K562 (cell line): Measurements from ENCODE around the gene SETD3. TPM values are rescaled to one million over a fixed set of nuclear protein-coding genes. Genes with fewer than 3 reads are reported as not detected.

Experiments used
- ATAC-seq: fragments of 200-7000 bp; cut with Tn5 transposase; 3 replicates; pipeline ENCODE4 v1.9.1; 2020; ENCODE audit warnings: moderate library complexity
- BruUV-seq: library from RNA; stranded (reverse); fragments of 400-500 nt; replicated peaks from 2 replicates; lab custom pipeline; 2021; lab: Mats Ljungman, UMichigan
- CTCF ChIA-PET: fragments of 300-600 bp; formaldehyde crosslinking; extraction: SDS; loops from one replicate; lab custom pipeline; 2021; ENCODE audit warnings: low intra/inter-chr PET ratio; lab: Yijun Ruan, JAX
- POLR2A ChIA-PET: fragments of 300-600, 350-650 bp; sonication (Branson Sonifier 250); formaldehyde crosslinking; extraction: SDS; loops from one replicate; lab custom pipeline; 2021; ENCODE audit warnings: antibody characterized with exemption, inconsistent platforms; lab: Yijun Ruan, JAX
- DNase-seq, 4 experiments: peaks; one replicate each; pipeline versions ENCODE4 v3.0.0 to v3.0.0-alpha.2; 2011 to 2018; ENCODE audit warnings: low spot score in 3 of 4, mixed read lengths in 3 of 4; ENCODE audit errors: extremely low read depth in 1 of 4
- FAIRE-seq: peaks from 2 replicates; lab custom pipeline; 2011; peaks lifted over from hg19 to GRCh38; lab: Jason Lieb, UNC
- H2AFZ ChIP-seq: 2 replicates; pipeline ENCODE4 v1.6.0; 2011; ENCODE audit warnings: low read depth, low read length, control low read depth, inconsistent platforms
- H3K27ac ChIP-seq: fragments of 200-600 bp; 3 replicates; pipeline ENCODE4 v1.8.0; 2011; ENCODE audit warnings: low read depth, mild to moderate bottlenecking, control low read depth, inconsistent platforms, low read length, moderate library complexity, mixed read lengths; ENCODE audit errors: extremely low read depth
- H3K27me3 ChIP-seq, 2 experiments: fragments of 300-600 bp in 1 of 2; 2 replicates in 1 of 2; 3 replicates in 1 of 2; pipeline versions ENCODE4 v1.6.0 to v1.8.0; 2011; ENCODE audit warnings: inconsistent platforms in 2 of 2, low read length in 2 of 2, mild to moderate bottlenecking in 1 of 2, mixed read lengths in 1 of 2, moderate library complexity in 1 of 2; ENCODE audit not compliant: control insufficient read depth in 2 of 2, insufficient read depth in 2 of 2
- H3K36me3 ChIP-seq: fragments of 300-600 bp; 3 replicates; pipeline ENCODE4 v1.8.0; 2011; ENCODE audit warnings: mild to moderate bottlenecking, low read length, inconsistent platforms; ENCODE audit not compliant: control insufficient read depth, insufficient read depth
- H3K4me1 ChIP-seq, 2 experiments: fragments of 200-600 bp in 1 of 2; replicated peaks in 1 of 2; 2 replicates in 1 of 2; 3 replicates in 1 of 2; pipeline versions ENCODE4 v1.5.1 to v1.8.0; 2011; ENCODE audit warnings: inconsistent platforms in 2 of 2, low read length in 2 of 2, mild to moderate bottlenecking in 1 of 2, mixed read lengths in 1 of 2, moderate library complexity in 1 of 2; ENCODE audit not compliant: control insufficient read depth in 2 of 2, insufficient read depth in 2 of 2
- H3K4me2 ChIP-seq: 2 replicates; pipeline ENCODE4 v1.6.1; 2011; ENCODE audit warnings: low read length, control low read depth, inconsistent platforms, mixed read lengths; ENCODE audit not compliant: insufficient read depth
- H3K4me3 ChIP-seq: fragments of 200-600 bp; sonication (generic), shearing (Covaris generic); 2 replicates; pipeline ENCODE4 v1.5.1; 2016; ENCODE audit warnings: control low read depth, inconsistent platforms
- H3K79me2 ChIP-seq: fragments of 200-600 bp; 3 replicates; pipeline ENCODE4 v1.8.0; 2011; ENCODE audit warnings: low read length, inconsistent platforms; ENCODE audit not compliant: control insufficient read depth, insufficient read depth
- H3K9ac ChIP-seq, 2 experiments: 2 replicates each; pipeline versions ENCODE4 v1.6.0 to v1.6.1; 2011; ENCODE audit warnings: low read depth in 2 of 2, low read length in 2 of 2, control low read depth in 1 of 2, inconsistent platforms in 1 of 2, mild to moderate bottlenecking in 1 of 2, mixed read lengths in 1 of 2; ENCODE audit not compliant: insufficient read depth in 1 of 2
- H3K9me1 ChIP-seq: one replicate; pipeline ENCODE4 v1.6.0; 2011; ENCODE audit warnings: inconsistent platforms, mild to moderate bottlenecking, low read length, moderate library complexity; ENCODE audit not compliant: control insufficient read depth, insufficient read depth
- H3K9me3 ChIP-seq: replicated peaks from 2 replicates; pipeline ENCODE4 v1.5.1; 2011; ENCODE audit warnings: low read depth, low read length, inconsistent platforms; ENCODE audit not compliant: control insufficient read depth, insufficient read depth
- H4K20me1 ChIP-seq: replicated peaks from 2 replicates; pipeline ENCODE4 v1.6.1; 2011; ENCODE audit warnings: low read length, inconsistent platforms, mixed read lengths; ENCODE audit not compliant: control insufficient read depth, insufficient read depth
- CBX5 ChIP-seq: IDR thresholded peaks from 2 replicates; pipeline ENCODE4 v1.6.1; 2014; ENCODE audit warnings: low read depth, borderline replicate concordance
- CC2D1A ChIP-seq: fragments of 450-650 bp; IDR thresholded peaks from 2 replicates; pipeline ENCODE4 v1.6.1; 2017; ENCODE audit warnings: mild to moderate bottlenecking
- DLX4 ChIP-seq: fragments of 250-450 bp; sonication (Bioruptor Pico); IDR thresholded peaks from 2 replicates; pipeline ENCODE4 v1.6.1; 2021; ENCODE audit warnings: mild to moderate bottlenecking
- HLTF ChIP-seq: fragments of 450-650 bp; IDR thresholded peaks from 2 replicates; pipeline ENCODE4 v1.6.1; 2016
- ZNF707 ChIP-seq: fragments of 250-450 bp; sonication (Bioruptor Pico); conservative IDR thresholded peaks from 2 replicates; pipeline ENCODE4 v1.8.0; 2022; ENCODE audit warnings: inconsistent platforms, mild to moderate bottlenecking, moderate library complexity
- WGBS: fragments of 100-300 bp; shearing (Covaris generic); methylation state at CpG from one replicate; pipeline ENCODE4 v1.1.6; 2016; ENCODE audit warnings: low coverage, mixed read lengths; ENCODE audit not compliant: insufficient coverage; ENCODE audit errors: missing lambda C conversion rate; 5-methylcytosine and 5-hydroxymethylcytosine counted together
- in situ Hi-C: fragments of 300-500 bp; cut with MboI; formaldehyde crosslinking; loops from 4 replicates; pipeline ENCODE4 v1.15.0; 2018; ENCODE audit warnings: inconsistent platforms, mixed read lengths
- intact Hi-C: fragments of 100-400 bp; cut with micrococcal nuclease; formaldehyde crosslinking; loops from 2 replicates; pipeline ENCODE4 v1.14.2; 2022
- polyA plus RNA-seq, 8 experiments: library from polyadenylated mRNA; depleted of rRNA in 4 of 8; stranded (reverse) in 5 of 8; unstranded in 3 of 8; fragments of >200 nt; fragmentation: Nextera tagmentation in 2 of 8; fragmentation: Illumina TruSeq in 1 of 8; extraction: Ambion mirVana in 2 of 8; extraction: Trizol in 1 of 8; gene quantifications; 2 replicates each; pipeline versions ENCODE4 v1.2.1 to v1.2.3, GENCODE V29; 2011 to 2014; ENCODE audit warnings: inconsistent platforms in 1 of 8, missing spikeins in 1 of 8
- total RNA-seq, 7 experiments: library from RNA; depleted of rRNA in 6 of 7; stranded (reverse); fragments of >200 nt in 6 of 7; fragmentation: Illumina TruSeq in 2 of 7; extraction: Trizol in 2 of 7; gene quantifications; 2 replicates each; pipeline versions ENCODE4 v1.2.1 to v1.2.3, GENCODE V29; 2011 to 2021; ENCODE audit warnings: low replicate concordance in 1 of 7
- TF ChIP-seq, protein P1 (sequence below): fragments of 250-450 bp; sonication (Bioruptor Pico); IDR thresholded peaks from 2 replicates; pipeline ENCODE4 v1.4.0; 2020; ENCODE audit warnings: borderline replicate concordance

Gene SETD3
- total and polyA plus RNA-seq, 9 of the 15 experiments (the other 6 are each of a cell fraction or from before 2014, with no cell fraction given), result 8.5 to 35.9 (median 26.5) TPM

GRCh38 chr14:99510556-99511139 lies 30.0 kb upstream of the SETD3 start:
- Histone ChIP-seq H3K4me2 (no peak overlapping the region), H3K9ac (no peak overlapping the region), H3K4me3 (no peak overlapping the region), H3K9me1 (no peaks in the 10 kb centered on the region), H4K20me1 (0 out of 2 replicates have a peak, but pooled peaks cover 7% of the 10 kb centered on the region), H3K36me3 (peaks cover 59% of the 10 kb centered on the region), H3K79me2 (no peaks in the 10 kb centered on the region), H3K27me3 (no peaks in the 10 kb centered on the region), H3K9me3 (no peaks in the 10 kb centered on the region), H3K27ac (no peak overlapping the region), H3K4me1 (peaks cover 0 to 6% of the 10 kb centered on the region in 2 experiments; a peak in 2 of 5 replicates), H2AFZ (no peak overlapping the region)
- TF ChIP-seq, protein P1, sequence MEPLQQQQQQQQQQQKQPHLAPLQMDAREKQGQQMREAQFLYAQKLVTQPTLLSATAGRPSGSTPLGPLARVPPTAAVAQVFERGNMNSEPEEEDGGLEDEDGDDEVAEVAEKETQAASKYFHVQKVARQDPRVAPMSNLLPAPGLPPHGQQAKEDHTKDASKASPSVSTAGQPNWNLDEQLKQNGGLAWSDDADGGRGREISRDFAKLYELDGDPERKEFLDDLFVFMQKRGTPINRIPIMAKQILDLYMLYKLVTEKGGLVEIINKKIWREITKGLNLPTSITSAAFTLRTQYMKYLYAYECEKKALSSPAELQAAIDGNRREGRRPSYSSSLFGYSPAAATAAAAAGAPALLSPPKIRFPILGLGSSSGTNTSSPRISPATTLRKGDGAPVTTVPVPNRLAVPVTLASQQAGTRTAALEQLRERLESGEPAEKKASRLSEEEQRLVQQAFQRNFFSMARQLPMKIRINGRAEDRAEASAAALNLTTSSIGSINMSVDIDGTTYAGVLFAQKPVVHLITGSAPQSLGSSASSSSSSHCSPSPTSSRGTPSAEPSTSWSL (CRISPR knock-in tag), result no peak
- TF ChIP-seq DLX4 (CRISPR knock-in tag), result no peak
- no peak for TF ChIP-seq HLTF
- no peak for TF ChIP-seq CBX5
- TF ChIP-seq ZNF707 (CRISPR knock-in tag), result no peak
- no peak for TF ChIP-seq CC2D1A
- DNase-seq (no peak), ATAC-seq (no peak), FAIRE-seq (no peak)
- in situ Hi-C loops, result no loop called here
- WGBS, result 88% methylated on average over 7 of the region's 15 CpGs
- BruUV-seq, result TSS peak; percentile 94
- CTCF ChIA-PET, result no interaction called here
- intact Hi-C loops, result no loop called here
- POLR2A ChIA-PET, result interaction anchor here (0.5 kb wide), 1 partner anchor 1258 kb away, joined by 3 read pairs; no protein-coding TSS in a partner anchor
